Endodermal cell (in vitro differentiated cells): ENCODE results near the gene PPIC. TPM values are rescaled to one million over a fixed set of nuclear protein-coding genes. Genes with fewer than 3 reads are reported as not detected.

Experiments
- DNase-seq: peaks from one replicate; pipeline ENCODE4 v3.0.0-alpha.2; 2017
- H3K27ac ChIP-seq: 2 replicates; pipeline ENCODE4 v1.5.1; 2013; ENCODE audit warnings: mild to moderate bottlenecking, low read depth, low read length, moderate library complexity
- H3K27me3 ChIP-seq: 2 replicates; pipeline ENCODE4 v1.6.1; 2013; ENCODE audit warnings: mild to moderate bottlenecking, low read length, moderate library complexity; ENCODE audit not compliant: insufficient read depth, control insufficient read depth, poor library complexity, severe bottlenecking
- H3K36me3 ChIP-seq: 2 replicates; pipeline ENCODE4 v1.7.0; 2013; ENCODE audit warnings: mild to moderate bottlenecking, low read length, moderate library complexity; ENCODE audit not compliant: control insufficient read depth, insufficient read depth
- H3K4me1 ChIP-seq: one replicate; pipeline ENCODE4 v1.7.0; 2013; ENCODE audit warnings: low read length; ENCODE audit not compliant: control insufficient read depth, insufficient read depth
- H3K4me3 ChIP-seq: 2 replicates; pipeline ENCODE4 v1.5.1; 2013; ENCODE audit warnings: mild to moderate bottlenecking, low read length, moderate library complexity
- H3K9ac ChIP-seq: 2 replicates; pipeline ENCODE4 v1.6.1; 2013; ENCODE audit warnings: mild to moderate bottlenecking, low read length, moderate library complexity; ENCODE audit not compliant: poor library complexity, severe bottlenecking; ENCODE audit errors: extremely low read depth
- H3K9me3 ChIP-seq: 2 replicates; pipeline ENCODE4 v1.6.1; 2013; ENCODE audit warnings: mild to moderate bottlenecking, low read length, moderate library complexity; ENCODE audit not compliant: control insufficient read depth
- H3K27ac Mint-ChIP-seq: 2 replicates; pipeline ENCODE4 v1.8.0; 2020; ENCODE audit warnings: mixed read lengths
- H3K27me3 Mint-ChIP-seq: 2 replicates; pipeline ENCODE4 v1.8.0; 2021; ENCODE audit warnings: mild to moderate bottlenecking, mixed read lengths; ENCODE audit not compliant: insufficient read depth
- H3K36me3 Mint-ChIP-seq: 2 replicates; pipeline ENCODE4 v1.8.0; 2020; ENCODE audit warnings: low read depth, mixed read lengths
- H3K4me1 Mint-ChIP-seq: 2 replicates; pipeline ENCODE4 v1.8.0; 2020; ENCODE audit warnings: mixed read lengths
- H3K4me3 Mint-ChIP-seq: 2 replicates; pipeline ENCODE4 v1.8.0; 2020; ENCODE audit warnings: mild to moderate bottlenecking, moderate library complexity, mixed read lengths
- H3K9me3 Mint-ChIP-seq: 2 replicates; pipeline ENCODE4 v1.8.0; 2020; ENCODE audit warnings: mild to moderate bottlenecking, mixed read lengths
- WGBS, 2 experiments: methylation state at CpG; one replicate each; pipeline versions ENCODE4 v1.1.5 to v1.1.7; 2013; ENCODE audit warnings: missing lambda C conversion rate in 2 of 2, mixed read lengths in 1 of 2; ENCODE audit not compliant: insufficient coverage in 1 of 2, insufficient read length in 1 of 2; 5-methylcytosine and 5-hydroxymethylcytosine counted together
- total RNA-seq, 2 donors: library from RNA; stranded (reverse); fragmentation: NEBNext Ultra II Directional in 1 of 2; extraction: Animal tissue kit (Norgen Biotek cat#: 25700) in 1 of 2; gene quantifications; 2 replicates in 1 of 2; 3 replicates in 1 of 2; pipeline ENCODE4 v1.2.1, GENCODE V29; 2021
- TF ChIP-seq, protein P1 (sequence below): fragments of 200-600 bp; sonication (generic); conservative IDR thresholded peaks from 2 replicates; pipeline ENCODE4 v1.5.0; 2021; ENCODE audit warnings: antibody characterized with exemption, mild to moderate bottlenecking

PPIC gene
- total RNA-seq, 2 donors from 2014 or later, result 25.7 to 36.4 TPM

DNA sequence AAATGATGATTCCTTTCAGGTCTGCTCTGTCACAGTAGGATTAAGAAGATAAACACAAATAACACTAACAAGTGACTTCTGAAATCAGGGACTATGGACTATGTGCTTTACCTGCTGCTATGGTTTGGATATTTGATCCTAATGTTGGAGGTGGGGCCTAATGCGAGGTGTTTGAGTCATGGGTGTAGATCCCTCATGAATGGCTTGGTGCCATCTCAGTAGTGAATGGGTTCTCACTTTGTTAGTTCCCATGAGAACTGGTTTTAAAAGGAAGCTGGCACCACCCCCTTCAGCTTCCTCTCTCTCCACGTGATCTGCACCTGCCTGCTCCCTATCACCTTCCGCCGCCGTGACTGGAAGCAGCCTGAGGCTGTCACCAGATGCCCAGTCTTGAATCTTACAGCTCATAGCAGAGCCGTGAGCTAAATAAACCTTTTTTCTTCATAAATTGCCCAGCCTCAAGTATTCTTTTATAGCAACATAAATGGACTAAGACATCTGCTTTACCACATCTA lies 3.3 kb downstream of the PPIC start:
- Mint-ChIP-seq H3K4me3 (no peak overlapping the region), H3K27ac (no peak overlapping the region), H3K36me3 (peaks cover 7% of the 10 kb centered on the region), H3K9me3 (no peaks in the 10 kb centered on the region), H3K27me3 (peaks cover 39% of the 10 kb centered on the region), H3K4me1 (peaks cover 12% of the 10 kb centered on the region)
- H3K4me1 ChIP-seq, result no peaks in the 10 kb centered on the region
- peaks cover 7% of the 10 kb centered on the region for H3K36me3 ChIP-seq
- H3K27ac ChIP-seq, result no peak overlapping the region
- TF ChIP-seq, protein P1, sequence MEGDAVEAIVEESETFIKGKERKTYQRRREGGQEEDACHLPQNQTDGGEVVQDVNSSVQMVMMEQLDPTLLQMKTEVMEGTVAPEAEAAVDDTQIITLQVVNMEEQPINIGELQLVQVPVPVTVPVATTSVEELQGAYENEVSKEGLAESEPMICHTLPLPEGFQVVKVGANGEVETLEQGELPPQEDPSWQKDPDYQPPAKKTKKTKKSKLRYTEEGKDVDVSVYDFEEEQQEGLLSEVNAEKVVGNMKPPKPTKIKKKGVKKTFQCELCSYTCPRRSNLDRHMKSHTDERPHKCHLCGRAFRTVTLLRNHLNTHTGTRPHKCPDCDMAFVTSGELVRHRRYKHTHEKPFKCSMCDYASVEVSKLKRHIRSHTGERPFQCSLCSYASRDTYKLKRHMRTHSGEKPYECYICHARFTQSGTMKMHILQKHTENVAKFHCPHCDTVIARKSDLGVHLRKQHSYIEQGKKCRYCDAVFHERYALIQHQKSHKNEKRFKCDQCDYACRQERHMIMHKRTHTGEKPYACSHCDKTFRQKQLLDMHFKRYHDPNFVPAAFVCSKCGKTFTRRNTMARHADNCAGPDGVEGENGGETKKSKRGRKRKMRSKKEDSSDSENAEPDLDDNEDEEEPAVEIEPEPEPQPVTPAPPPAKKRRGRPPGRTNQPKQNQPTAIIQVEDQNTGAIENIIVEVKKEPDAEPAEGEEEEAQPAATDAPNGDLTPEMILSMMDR, result no peak
- WGBS, 2 experiments, result 90% methylated on average over 5 to 6 of the region's 6 CpGs
- peaks cover 31% of the 10 kb centered on the region for H3K27me3 ChIP-seq
- no peak overlapping the region for H3K9ac ChIP-seq
- H3K9me3 ChIP-seq, result no peaks in the 10 kb centered on the region
- H3K4me3 ChIP-seq, result no peak overlapping the region
- no peak for DNase-seq

DNA sequence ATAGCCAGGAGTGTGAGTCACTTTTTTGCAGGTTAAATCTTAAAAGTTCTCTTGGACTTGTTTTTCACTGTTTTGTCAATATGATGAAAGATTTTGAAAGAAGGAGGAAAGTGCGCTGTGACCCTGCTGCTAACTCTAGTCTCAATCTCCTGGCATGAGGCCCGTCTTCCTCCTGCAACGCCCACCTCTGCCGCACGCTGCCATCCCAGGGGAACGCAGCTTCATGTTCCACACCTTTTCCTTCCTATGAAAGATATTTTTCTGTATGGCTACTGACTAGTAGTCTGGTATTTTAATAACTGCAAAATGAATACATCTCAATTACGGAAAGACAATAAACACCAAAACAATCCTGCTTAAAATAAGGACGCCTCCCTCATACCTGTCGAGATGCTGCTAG lies 8.3 kb downstream of the PPIC start:
- DNase-seq, result no peak
- Histone ChIP-seq H3K4me1 (no peaks in the 10 kb centered on the region), H3K27ac (no peak overlapping the region), H3K9me3 (no peaks in the 10 kb centered on the region), H3K4me3 (no peak overlapping the region), H3K27me3 (no peaks in the 10 kb centered on the region), H3K9ac (no peak overlapping the region), H3K36me3 (peaks cover 22% of the 10 kb centered on the region)
- H3K4me1 Mint-ChIP-seq, result no peaks in the 10 kb centered on the region
- peaks cover 22% of the 10 kb centered on the region for H3K36me3 Mint-ChIP-seq
- 85 to 89% methylated on average over 5 to 9 of the region's 9 CpGs for WGBS, 2 experiments
- no peak overlapping the region for H3K27ac Mint-ChIP-seq
- H3K9me3 Mint-ChIP-seq, result no peaks in the 10 kb centered on the region
- TF ChIP-seq, protein P1, result no peak
- peaks cover 4% of the 10 kb centered on the region for H3K27me3 Mint-ChIP-seq
- no peak overlapping the region for H3K4me3 Mint-ChIP-seq

DNA sequence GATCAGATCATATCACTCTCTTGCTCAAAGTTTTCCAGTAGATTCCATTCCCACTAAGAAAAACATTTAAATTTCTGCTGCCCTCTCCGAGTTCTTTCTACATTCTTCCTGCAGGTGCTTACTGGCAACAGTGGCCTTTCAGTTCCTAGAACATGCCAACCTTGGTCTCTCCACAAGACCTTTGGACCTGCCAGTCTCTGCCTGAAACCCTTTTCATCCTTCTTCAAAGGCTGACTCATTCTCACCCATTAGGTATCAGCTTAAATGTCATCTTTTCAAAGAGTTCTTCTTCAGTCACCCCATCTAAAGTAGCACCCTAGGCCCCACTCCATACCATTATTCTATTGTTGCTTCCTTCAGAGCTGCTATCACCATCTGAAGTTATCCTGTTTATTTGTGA lies 21.8 kb downstream of the PPIC start:
- TF ChIP-seq, protein P1, result no peak
- DNase-seq, result no peak
- Histone ChIP-seq H3K27me3 (no peaks in the 10 kb centered on the region), H3K9me3 (no peaks in the 10 kb centered on the region), H3K36me3 (no peaks in the 10 kb centered on the region), H3K27ac (no peak overlapping the region), H3K4me3 (no peak overlapping the region), H3K4me1 (no peaks in the 10 kb centered on the region), H3K9ac (no peak overlapping the region)
- Mint-ChIP-seq H3K4me1 (peaks cover 6% of the 10 kb centered on the region), H3K27me3 (no peaks in the 10 kb centered on the region), H3K27ac (no peak overlapping the region), H3K9me3 (no peaks in the 10 kb centered on the region), H3K36me3 (no peaks in the 10 kb centered on the region), H3K4me3 (no peak overlapping the region)
- WGBS, 2 experiments, result 91% methylated on average over 1 of the region's 1 CpG; no CpG with 5 or more reads in 1 of the 2 experiments
